Fibroblast of mammary gland (primary cell): ENCODE results near the gene RUVBL1.

Experiments used
- DNase-seq: peaks from one replicate; pipeline ENCODE4 v3.0.0-alpha.2; 2010; ENCODE audit warnings: low read depth
- H3K4me3 ChIP-seq: 2 replicates; pipeline ENCODE4 v1.5.1; 2011; ENCODE audit warnings: low read depth, mild to moderate bottlenecking, low read length, moderate library complexity; ENCODE audit not compliant: control insufficient read depth
- CTCF ChIP-seq: conservative IDR thresholded peaks from 2 replicates; pipeline ENCODE4 v1.5.1; 2011; ENCODE audit warnings: low read depth, low read length, inconsistent platforms; ENCODE audit not compliant: control insufficient read depth, insufficient read depth

RUVBL1 gene

GRCh38 chr3:128143496-128143895 lies 19.9 kb upstream of the RUVBL1 start:
- no peak for DNase-seq
- no peak for TF ChIP-seq CTCF
- H3K4me3 ChIP-seq = no peak overlapping the region

GRCh38 chr3:128133273-128133883 lies 9.8 kb upstream of the RUVBL1 start:
- TF ChIP-seq CTCF = peak; percentile 73
- DNase-seq = peak; percentile 68
- H3K4me3 ChIP-seq = no peak overlapping the region

- no peak for TF ChIP-seq CTCF
- H3K4me3 ChIP-seq = no peak overlapping the region
- no peak for DNase-seq
Measured at GRCh38 chr3:128131897-128132646, 8.5 kb upstream of the RUVBL1 start.

- no peak for DNase-seq
- no peak overlapping the region for H3K4me3 ChIP-seq
Measured at GRCh38 chr3:128128251-128128650, 4.6 kb upstream of the RUVBL1 start.

GRCh38 chr3:128127236-128127635 lies 3.6 kb upstream of the RUVBL1 start:
- H3K4me3 ChIP-seq = no peak overlapping the region
- DNase-seq = no peak
- no peak for TF ChIP-seq CTCF

More at GRCh38 chr3:128128251-128128650, 4.6 kb upstream of the RUVBL1 start:
- no peak for TF ChIP-seq CTCF

GRCh38 chr3:128123156-128123537 lies 465 bp downstream of the RUVBL1 start:
- DNase-seq = no peak
- peak overlapping the region; percentile 96 for H3K4me3 ChIP-seq
- no peak for TF ChIP-seq CTCF
